Measurements from ENCODE around the gene TESMIN.

GRCh38 chr11:68660066-68660810 is 91.1 kb downstream of the TESMIN start:
- TF ChIP-seq POLR2AphosphoS5 (IDR thresholded peaks at IDR 0.05; ENCODE audit: borderline replicate concordance, low read depth, low read length) (no peak), EZH2 (IDR thresholded peaks at IDR 0.05) (no peak), FOXP2 (optimal IDR thresholded peaks at IDR 0.05; ENCODE audit: control extremely low read depth, extremely low read length, insufficient read depth) (no peak)

Measured in SK-N-MC (cell line).